HG02870 (cell line): ENCODE results near the gene DPEP3.
"Not testable (repeated sequence)": the region's sequence is repeated elsewhere in the genome, so short reads cannot be mapped to it uniquely, and the experiment has no call there.

ENCODE experiments used
- ATAC-seq: cut with Tn5 transposase; IDR thresholded peaks from one replicate; pipeline ENCODE4 v1.9.1; 2021; ENCODE audit warnings: mild to moderate bottlenecking, moderate library complexity; ENCODE audit not compliant: unreplicated experiment

Gene DPEP3

GRCh38 chr16:67995423-67995822 is 15.1 kb upstream of the DPEP3 start:
- no peak for ATAC-seq

- not testable (repeated sequence) for ATAC-seq
Measured at GRCh38 chr16:67994040-67994408, 13.7 kb upstream of the DPEP3 start.

GRCh38 chr16:67993207-67994039 is 13.1 kb upstream of the DPEP3 start:
- ATAC-seq = peak; percentile 55

- peak; percentile 2 for ATAC-seq
Measured at GRCh38 chr16:67992661-67993206, 12.4 kb upstream of the DPEP3 start.

- ATAC-seq = no peak
Measured at GRCh38 chr16:67990018-67990386, 9.7 kb upstream of the DPEP3 start.

- no peak for ATAC-seq
Measured at GRCh38 chr16:67989322-67990017, 9.2 kb upstream of the DPEP3 start.

GRCh38 chr16:67988675-67989074 is 8.4 kb upstream of the DPEP3 start:
- no peak for ATAC-seq

- no peak for ATAC-seq
Measured at GRCh38 chr16:67987460-67988160, 7.3 kb upstream of the DPEP3 start.

GRCh38 chr16:67986949-67987348 is 6.7 kb upstream of the DPEP3 start:
- no peak for ATAC-seq

GRCh38 chr16:67982011-67982696 is 1.9 kb upstream of the DPEP3 start:
- ATAC-seq = no peak

GRCh38 chr16:67977469-67978227 is 2.7 kb downstream of the DPEP3 start:
- ATAC-seq = no peak

GRCh38 chr16:67977005-67977404 is 3.3 kb downstream of the DPEP3 start:
- ATAC-seq = no peak

GRCh38 chr16:67976205-67976604 is 4.1 kb downstream of the DPEP3 start:
- ATAC-seq = no peak

- peak; percentile 65 for ATAC-seq
Measured at GRCh38 chr16:67975321-67976105, 4.8 kb downstream of the DPEP3 start.

- not testable (repeated sequence) for ATAC-seq
Measured at GRCh38 chr16:67972285-67972684, 8.0 kb downstream of the DPEP3 start.

GRCh38 chr16:67971111-67971510 is 9.2 kb downstream of the DPEP3 start:
- no peak for ATAC-seq

GRCh38 chr16:67969254-67970039 is 10.9 kb downstream of the DPEP3 start:
- ATAC-seq = no peak

GRCh38 chr16:67968400-67969253 is 11.7 kb downstream of the DPEP3 start, which contains the start of gene SLC12A4:
Gene SLC12A4, minus strand, starts transcription at chr16:67968637. Its CDS starts 84 bp downstream, at chr16:67968553.
- ATAC-seq = peak; percentile 69
